Fibroblast of pulmonary artery (primary cell): ENCODE results near the gene ZNF438.
"Not testable (repeated sequence)": the region's sequence is repeated elsewhere in the genome, so short reads cannot be mapped to it uniquely, and the experiment has no call there.

Source experiments
- DNase-seq: peaks from one replicate; pipeline ENCODE4 v3.0.0-alpha.2; 2010; ENCODE audit warnings: low read depth
- H3K4me3 ChIP-seq: replicated peaks from 2 replicates; pipeline ENCODE4 v1.5.1; 2011; ENCODE audit warnings: low read depth, mild to moderate bottlenecking, control low read depth, low read length, moderate library complexity
- CTCF ChIP-seq: IDR thresholded peaks from 2 replicates; pipeline ENCODE4 v1.5.1; 2011; ENCODE audit warnings: mild to moderate bottlenecking, control low read depth, low read length, inconsistent platforms; ENCODE audit errors: missing control alignments

The ZNF438 gene

GRCh38 chr10:31042670-31043069, 11.0 kb upstream of the ZNF438 start:
- TF ChIP-seq CTCF = no peak
- no peak for DNase-seq
- H3K4me3 ChIP-seq = no peak overlapping the region

- TF ChIP-seq CTCF = no peak
- no peak overlapping the region for H3K4me3 ChIP-seq
- no peak for DNase-seq
Observed at GRCh38 chr10:31041011-31041410, 9.3 kb upstream of the ZNF438 start.

GRCh38 chr10:31039006-31039405, 7.3 kb upstream of the ZNF438 start:
- not testable (repeated sequence) for DNase-seq, H3K4me3 ChIP-seq

- DNase-seq = no peak
- no peak for TF ChIP-seq CTCF
- H3K4me3 ChIP-seq = no peak overlapping the region
Observed at GRCh38 chr10:31037749-31038148, 6.1 kb upstream of the ZNF438 start.

- TF ChIP-seq CTCF = no peak
- DNase-seq = peak; percentile 27
- no peak overlapping the region for H3K4me3 ChIP-seq
Observed at GRCh38 chr10:31036209-31036608, 4.5 kb upstream of the ZNF438 start.

GRCh38 chr10:31035266-31035798, 3.7 kb upstream of the ZNF438 start:
- no peak for DNase-seq
- no peak overlapping the region for H3K4me3 ChIP-seq
- TF ChIP-seq CTCF = no peak

- peak; percentile 93 for DNase-seq
Observed at GRCh38 chr10:31034098-31034909, 2.6 kb upstream of the ZNF438 start.

More at GRCh38 chr10:31034098-31034909, 2.6 kb upstream of the ZNF438 start:
- H3K4me3 ChIP-seq = no peak overlapping the region
- no peak for TF ChIP-seq CTCF
